Testis (tissue), 3 donors: ENCODE data around the gene KMT2B. TPM values are rescaled to one million over a fixed set of nuclear protein-coding genes. Genes with fewer than 3 reads are reported as not detected.
"Not testable (repeated sequence)": the region's sequence is repeated elsewhere in the genome, so short reads cannot be mapped to it uniquely, and the experiment has no call there.

ENCODE experiments used
- DNase-seq: peaks from one replicate; pipeline ENCODE4 v3.0.0-alpha.2; 2019
- H3K27ac ChIP-seq, 2 donors: fragments of 200-600 bp; sonication (generic); one replicate each; pipeline ENCODE4 v1.5.1; 2019
- H3K27me3 ChIP-seq: fragments of 200-600 bp; sonication (generic); one replicate; pipeline ENCODE4 v1.5.1; 2019
- H3K36me3 ChIP-seq: fragments of 200-600 bp; sonication (generic); one replicate; pipeline ENCODE4 v1.5.1; 2017; ENCODE audit warnings: low read depth; ENCODE audit errors: missing control alignments
- H3K4me1 ChIP-seq: fragments of 200-600 bp; sonication (generic); one replicate; pipeline ENCODE4 v1.5.1; 2019
- H3K4me3 ChIP-seq, 2 donors: fragments of 200-600 bp; sonication (generic); one replicate each; pipeline ENCODE4 v1.5.1; 2017 to 2019
- H3K9me3 ChIP-seq: fragments of 200-600 bp; sonication (generic); one replicate; pipeline ENCODE4 v1.5.1; 2017
- POLR2A ChIP-seq: fragments of 450-650 bp; IDR thresholded peaks from one replicate; pipeline ENCODE4 v1.6.1; 2017; ENCODE audit warnings: antibody characterized with exemption, mild to moderate bottlenecking, moderate library complexity
- WGBS, 2 donors: methylation state at CpG; one replicate each; pipeline ENCODE4 v1.1.5; 2018; 5-methylcytosine and 5-hydroxymethylcytosine counted together
- intact Hi-C: fragments of 100-400 bp; cut with DNase I; formaldehyde crosslinking; loops from one replicate; pipeline ENCODE4 v1.15.1; 2023; ENCODE audit warnings: low total_unique reads
- polyA plus RNA-seq: library from polyadenylated mRNA; stranded (reverse); fragments of 350-450 nt; fragmentation: Illumina TruSeq; extraction: RNeasy Lipid Tissue Mini Kit (QIAGEN cat#74804); gene quantifications from one replicate; pipeline ENCODE4 v1.2.3, GENCODE V29; 2014; ENCODE audit warnings: low read depth, low replicate concordance; ENCODE audit not compliant: insufficient read depth
- total RNA-seq, 2 donors: library from RNA; depleted of rRNA; stranded (reverse); fragments of >200 nt; gene quantifications; one replicate each; pipeline ENCODE4 v1.2.3, GENCODE V29; 2016
- TF ChIP-seq, protein P1 (sequence below), 3 experiments: fragments of 450-650 bp in 2 of 3; fragments of 200-600 bp in 1 of 3; sonication (generic) in 1 of 3; IDR thresholded peaks; one replicate each; pipeline ENCODE4 v1.5.1; 2016 to 2019; ENCODE audit warnings: antibody characterized with exemption in 3 of 3, mild to moderate bottlenecking in 2 of 3, moderate library complexity in 1 of 3

Gene KMT2B
- total and polyA plus RNA-seq, 3 donors from 2014 or later, result 73.3 to 110 (median 109) TPM

DNA sequence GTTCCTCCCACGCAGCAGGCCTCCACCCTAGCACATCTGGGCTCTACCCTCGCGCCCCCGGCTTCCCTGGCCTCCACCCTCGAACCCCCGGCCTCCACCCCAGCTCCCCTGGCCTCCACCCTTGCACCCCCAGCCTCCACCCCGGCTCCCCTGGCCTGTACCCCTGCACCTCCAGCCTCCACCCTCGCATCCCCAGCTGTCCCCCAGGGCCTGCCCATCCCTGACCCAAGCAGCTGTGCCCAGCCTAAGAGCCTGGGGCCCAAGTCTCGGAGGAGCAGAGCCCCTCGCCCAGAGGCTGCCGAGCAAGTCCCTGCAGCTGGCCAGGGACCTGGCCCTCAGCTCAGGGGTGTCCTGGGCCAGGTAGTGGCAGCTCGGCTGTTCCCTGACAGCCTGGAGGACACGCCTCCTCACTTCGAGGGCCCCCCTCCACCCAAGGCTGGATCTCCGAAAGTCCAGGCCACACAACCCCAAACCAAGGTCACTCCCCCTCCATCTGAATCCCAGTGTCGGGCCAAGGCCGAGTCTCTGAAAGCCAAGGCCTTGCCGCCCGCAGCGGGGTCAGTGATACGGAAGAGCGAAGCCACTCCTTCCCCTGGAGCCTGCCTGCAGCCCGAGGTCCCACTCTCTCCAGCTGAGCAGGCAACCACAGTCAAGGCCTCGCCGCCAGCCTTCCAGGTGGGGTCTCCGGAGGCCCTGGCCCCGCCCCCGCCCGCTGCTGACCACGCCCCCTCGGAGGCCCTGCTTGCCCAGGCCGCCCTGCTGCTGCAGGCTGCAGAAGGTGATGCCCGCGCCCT, 49.7 kb downstream of the KMT2B start:
- Histone ChIP-seq H3K4me1 (peaks cover 18% of the 10 kb centered on the region), H3K36me3 (no peaks in the 10 kb centered on the region), H3K27ac (peak overlapping the region in 1 of 2 donors; percentile 30), H3K27me3 (no peaks in the 10 kb centered on the region), H3K4me3 (peak overlapping the region in 1 of 2 donors; percentile 7), H3K9me3 (no peaks in the 10 kb centered on the region)
- DNase-seq, result peak; percentile 71
- TF ChIP-seq POLR2A, result no peak
- TF ChIP-seq, protein P1, sequence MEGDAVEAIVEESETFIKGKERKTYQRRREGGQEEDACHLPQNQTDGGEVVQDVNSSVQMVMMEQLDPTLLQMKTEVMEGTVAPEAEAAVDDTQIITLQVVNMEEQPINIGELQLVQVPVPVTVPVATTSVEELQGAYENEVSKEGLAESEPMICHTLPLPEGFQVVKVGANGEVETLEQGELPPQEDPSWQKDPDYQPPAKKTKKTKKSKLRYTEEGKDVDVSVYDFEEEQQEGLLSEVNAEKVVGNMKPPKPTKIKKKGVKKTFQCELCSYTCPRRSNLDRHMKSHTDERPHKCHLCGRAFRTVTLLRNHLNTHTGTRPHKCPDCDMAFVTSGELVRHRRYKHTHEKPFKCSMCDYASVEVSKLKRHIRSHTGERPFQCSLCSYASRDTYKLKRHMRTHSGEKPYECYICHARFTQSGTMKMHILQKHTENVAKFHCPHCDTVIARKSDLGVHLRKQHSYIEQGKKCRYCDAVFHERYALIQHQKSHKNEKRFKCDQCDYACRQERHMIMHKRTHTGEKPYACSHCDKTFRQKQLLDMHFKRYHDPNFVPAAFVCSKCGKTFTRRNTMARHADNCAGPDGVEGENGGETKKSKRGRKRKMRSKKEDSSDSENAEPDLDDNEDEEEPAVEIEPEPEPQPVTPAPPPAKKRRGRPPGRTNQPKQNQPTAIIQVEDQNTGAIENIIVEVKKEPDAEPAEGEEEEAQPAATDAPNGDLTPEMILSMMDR (IDR thresholded peaks at IDR 0.05), result no peak
- WGBS, 2 donors, result 27 to 58% methylated on average over 8 to 31 of the region's 34 CpGs
- intact Hi-C loops, result no loop called here

DNA sequence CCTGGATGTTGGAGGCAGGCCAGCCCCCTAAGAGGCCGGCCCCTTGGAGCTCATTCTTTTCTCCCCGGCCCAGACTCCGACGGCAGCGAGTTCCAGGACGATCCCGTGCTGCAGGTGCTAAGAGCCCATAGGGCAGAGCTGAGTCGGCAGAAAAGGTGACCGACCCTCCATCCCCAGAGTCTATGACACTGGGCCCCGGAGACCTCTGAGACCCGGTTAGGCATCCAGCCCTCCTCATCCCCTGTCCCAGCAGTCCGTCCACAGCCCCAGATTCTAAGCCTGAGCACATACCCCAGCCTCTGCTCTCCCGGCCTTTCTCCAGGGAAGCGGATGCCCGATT, 50.2 kb downstream of the KMT2B start:
- WGBS, 2 donors, result 16 to 43% methylated on average over 10 to 15 of the region's 15 CpGs
- Histone ChIP-seq H3K27me3 (no peaks in the 10 kb centered on the region), H3K9me3 (no peaks in the 10 kb centered on the region), H3K4me3 (peak overlapping the region in 1 of 2 donors; percentile 7), H3K27ac (peak overlapping the region in 1 of 2 donors; percentile 30), H3K36me3 (no peaks in the 10 kb centered on the region), H3K4me1 (peaks cover 18% of the 10 kb centered on the region)
- DNase-seq, result no peak
- TF ChIP-seq POLR2A, result no peak
- TF ChIP-seq, protein P1 (IDR thresholded peaks at IDR 0.05), result no peak
- intact Hi-C loops, result no loop called here

DNA sequence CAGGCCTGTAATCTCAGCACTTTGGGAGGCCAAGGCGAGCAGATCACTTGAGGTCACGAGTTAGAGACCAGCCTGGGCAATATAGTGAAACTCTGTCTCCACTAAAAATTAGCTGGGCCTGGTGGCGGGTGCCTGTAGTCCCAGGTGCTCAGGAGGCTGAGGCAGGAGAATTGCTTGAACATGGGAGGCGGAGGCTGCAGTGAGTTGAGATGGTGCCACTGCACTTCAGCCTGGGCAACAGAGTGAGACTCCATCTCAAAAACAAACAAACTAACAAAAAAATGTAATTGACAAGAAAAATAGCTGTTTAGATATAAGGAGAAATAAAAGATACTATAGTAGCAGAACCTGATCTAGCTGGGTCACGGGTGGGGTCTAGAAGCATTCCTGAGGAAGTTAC, 54.6 kb downstream of the KMT2B start:
- WGBS, 2 donors, result 76 to 87% methylated on average over 3 to 5 of the region's 5 CpGs
- H3K4me3 ChIP-seq, H3K9me3 ChIP-seq, H3K36me3 ChIP-seq, H3K27ac ChIP-seq, H3K27me3 ChIP-seq, intact Hi-C loops, DNase-seq: not testable (repeated sequence)
- peaks cover 21% of the 10 kb centered on the region for H3K4me1 ChIP-seq

DNA sequence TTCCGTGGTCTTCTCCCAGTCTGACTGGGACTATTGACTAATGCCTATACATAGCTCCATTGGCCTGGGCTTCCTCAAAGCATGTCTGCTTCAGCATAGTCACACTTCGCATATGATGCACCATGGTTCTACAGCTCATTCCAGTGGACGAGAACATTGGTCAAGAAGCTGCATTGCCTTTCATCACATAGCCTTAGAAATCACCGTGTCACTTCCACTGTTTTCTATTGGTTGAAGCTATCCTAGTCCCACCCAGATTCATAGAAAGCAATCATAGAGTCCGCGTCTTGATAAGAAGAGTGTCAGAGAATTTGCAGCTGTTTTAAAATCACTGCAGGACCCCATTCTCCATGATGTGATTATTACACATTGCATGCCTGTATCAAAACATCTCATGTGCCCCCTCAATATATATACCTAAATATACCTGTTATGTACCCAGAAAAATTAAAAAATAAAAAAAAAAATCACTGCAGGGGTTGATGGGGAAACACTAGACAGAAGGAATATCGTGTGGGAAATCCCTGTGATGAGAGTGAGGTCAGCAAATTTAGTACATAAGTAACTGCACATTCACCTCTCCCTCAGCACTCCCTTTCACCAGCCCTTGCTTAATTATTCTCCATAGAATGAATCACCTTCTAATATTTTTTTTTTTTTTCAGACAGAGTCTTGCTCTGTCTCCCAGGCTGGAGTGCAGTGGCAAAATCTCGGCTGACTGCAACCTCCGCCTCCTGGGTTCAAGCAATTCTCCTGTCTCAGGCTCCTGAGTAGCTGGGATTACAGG, 55.4 kb downstream of the KMT2B start:
- DNase-seq, result no peak

More for the DNA sequence above, 55.4 kb downstream of the KMT2B start:
- H3K4me1 ChIP-seq, result peaks cover 13% of the 10 kb centered on the region
- no peaks in the 10 kb centered on the region for H3K9me3 ChIP-seq
- no peak overlapping the region for H3K4me3 ChIP-seq
- no peaks in the 10 kb centered on the region for H3K36me3 ChIP-seq
- intact Hi-C loops, result no loop called here
- no peak overlapping the region for H3K27ac ChIP-seq
- H3K27me3 ChIP-seq, result no peaks in the 10 kb centered on the region
- TF ChIP-seq POLR2A, result no peak
- TF ChIP-seq, protein P1 (IDR thresholded peaks at IDR 0.05), result no peak
- 67 to 68% methylated on average over 9 of the region's 9 CpGs for WGBS, 2 donors
